ENCODE data around the gene C22orf15. TPM values are rescaled to one million over a fixed set of nuclear protein-coding genes. Genes with fewer than 3 reads are reported as not detected.

C22orf15 gene
- total and polyA plus RNA-seq, 2 of the 8 experiments (the other 6 are each of a cell fraction or from before 2014, with no cell fraction given) = 4.2 to 4.9 TPM

- no peak for TF ChIP-seq RAD21 (IDR thresholded peaks at IDR 0.05 in 1 of 2, conservative IDR thresholded peaks at IDR 0.05 in 1 of 2; ENCODE audit: low read depth in 2 of 2, low read length in 2 of 2)
- no peak for TF ChIP-seq SUZ12 (IDR thresholded peaks at IDR 0.05; ENCODE audit: low read length)
- no peak for TF ChIP-seq NANOG (IDR thresholded peaks at IDR 0.05; ENCODE audit: insufficient read depth, low read depth, low read length, poor library complexity, severe bottlenecking)
- no peak for TF ChIP-seq TBP (IDR thresholded peaks at IDR 0.05; ENCODE audit: low read depth, low read length)
- TF ChIP-seq JUND (IDR thresholded peaks at IDR 0.05; ENCODE audit: low read length) = no peak
- no peak for TF ChIP-seq CBX5 (IDR thresholded peaks at IDR 0.05; ENCODE audit: low read depth, low read length)
These were observed 19.5 kb downstream of the C22orf15 start (continued) for GRCh38 chr22:23782252-23782651.

Data from H1 (cell line).